ENCODE measurements around the gene PKIB.

GRCh38 chr6:122715725-122716124, 105.5 kb downstream of the PKIB start:
- TF ChIP-seq CTCF (IDR thresholded peaks at IDR 0.05) (no peak), POLR2A (IDR thresholded peaks at IDR 0.05) (no peak)

Data from esophagus squamous epithelium (tissue), 4 donors.